Activated naive CD4-positive, alpha-beta T cell treated with anti-CD3 and anti-CD28 coated beads, Interleukin-2, amount 10 ng/mL, durations not matched to agents 7 days and 5 days (primary cell): Measurements from ENCODE around the gene IMP4.

Experiments used
- CTCF ChIA-PET: fragments of 350-600 bp; sonication (Branson Sonifier 250); formaldehyde crosslinking; loops from one replicate; lab custom pipeline; 2021; ENCODE audit warnings: antibody characterized with exemption; lab: Charles Lee
- DNase-seq: peaks from one replicate; pipeline ENCODE4 v3.0.0-alpha.2; 2020
- H3K27ac Mint-ChIP-seq: one replicate; pipeline ENCODE4 v1.8.0; 2021; ENCODE audit warnings: mild to moderate bottlenecking, moderate library complexity, mixed read lengths
- H3K27me3 Mint-ChIP-seq: one replicate; pipeline ENCODE4 v1.8.0; 2021; ENCODE audit warnings: mild to moderate bottlenecking, mixed read lengths
- H3K36me3 Mint-ChIP-seq: one replicate; pipeline ENCODE4 v1.8.0; 2021; ENCODE audit warnings: mixed read lengths
- H3K4me1 Mint-ChIP-seq: one replicate; pipeline ENCODE4 v1.8.0; 2021; ENCODE audit warnings: mixed read lengths
- H3K4me3 Mint-ChIP-seq: one replicate; pipeline ENCODE4 v1.8.0; 2021; ENCODE audit warnings: mild to moderate bottlenecking, moderate library complexity, mixed read lengths
- H3K9me3 Mint-ChIP-seq: one replicate; pipeline ENCODE4 v1.8.0; 2021; ENCODE audit warnings: mixed read lengths

The IMP4 gene, protein sequence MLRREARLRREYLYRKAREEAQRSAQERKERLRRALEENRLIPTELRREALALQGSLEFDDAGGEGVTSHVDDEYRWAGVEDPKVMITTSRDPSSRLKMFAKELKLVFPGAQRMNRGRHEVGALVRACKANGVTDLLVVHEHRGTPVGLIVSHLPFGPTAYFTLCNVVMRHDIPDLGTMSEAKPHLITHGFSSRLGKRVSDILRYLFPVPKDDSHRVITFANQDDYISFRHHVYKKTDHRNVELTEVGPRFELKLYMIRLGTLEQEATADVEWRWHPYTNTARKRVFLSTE

GRCh38 chr2:130342533-130343275 lies at the start of gene IMP4:
Gene IMP4, plus strand, starts transcription at chr2:130342897. Its CDS starts 36 bp downstream, at chr2:130342933.
- H3K4me3 Mint-ChIP-seq: peak within 1 kb of the TSS; percentile 100
- no peaks in the 10 kb centered on the region for H3K27me3 Mint-ChIP-seq
- H3K36me3 Mint-ChIP-seq: peaks cover 55% of the 10 kb centered on the region
- H3K27ac Mint-ChIP-seq: peak within 1 kb of the TSS; percentile 98
- CTCF ChIA-PET: interaction anchor here (0.6 to 3.0 kb wide), 8 partner anchors 10 to 537 kb away, joined by 3 to 21 read pairs (median 4); partner anchors contain the start of gene SMPD4
- DNase-seq: peak; percentile 98
- no peaks in the 10 kb centered on the region for H3K9me3 Mint-ChIP-seq
- H3K4me1 Mint-ChIP-seq: peaks cover 40% of the 10 kb centered on the region

GRCh38 chr2:130300258-130300969 lies 42.3 kb upstream of the IMP4 start:
- CTCF ChIA-PET: no interaction called here
- Mint-ChIP-seq H3K4me3 (no peak overlapping the region), H3K4me1 (no peaks in the 10 kb centered on the region), H3K9me3 (no peaks in the 10 kb centered on the region), H3K27ac (no peak overlapping the region), H3K36me3 (no peaks in the 10 kb centered on the region), H3K27me3 (peaks cover 10% of the 10 kb centered on the region)
- DNase-seq: no peak

GRCh38 chr2:130300970-130301348 lies 41.7 kb upstream of the IMP4 start:
- CTCF ChIA-PET: no interaction called here
- Mint-ChIP-seq H3K4me3 (no peak overlapping the region), H3K9me3 (no peaks in the 10 kb centered on the region), H3K27me3 (peaks cover 10% of the 10 kb centered on the region), H3K36me3 (no peaks in the 10 kb centered on the region), H3K4me1 (no peaks in the 10 kb centered on the region), H3K27ac (no peak overlapping the region)
- no peak for DNase-seq

DNA sequence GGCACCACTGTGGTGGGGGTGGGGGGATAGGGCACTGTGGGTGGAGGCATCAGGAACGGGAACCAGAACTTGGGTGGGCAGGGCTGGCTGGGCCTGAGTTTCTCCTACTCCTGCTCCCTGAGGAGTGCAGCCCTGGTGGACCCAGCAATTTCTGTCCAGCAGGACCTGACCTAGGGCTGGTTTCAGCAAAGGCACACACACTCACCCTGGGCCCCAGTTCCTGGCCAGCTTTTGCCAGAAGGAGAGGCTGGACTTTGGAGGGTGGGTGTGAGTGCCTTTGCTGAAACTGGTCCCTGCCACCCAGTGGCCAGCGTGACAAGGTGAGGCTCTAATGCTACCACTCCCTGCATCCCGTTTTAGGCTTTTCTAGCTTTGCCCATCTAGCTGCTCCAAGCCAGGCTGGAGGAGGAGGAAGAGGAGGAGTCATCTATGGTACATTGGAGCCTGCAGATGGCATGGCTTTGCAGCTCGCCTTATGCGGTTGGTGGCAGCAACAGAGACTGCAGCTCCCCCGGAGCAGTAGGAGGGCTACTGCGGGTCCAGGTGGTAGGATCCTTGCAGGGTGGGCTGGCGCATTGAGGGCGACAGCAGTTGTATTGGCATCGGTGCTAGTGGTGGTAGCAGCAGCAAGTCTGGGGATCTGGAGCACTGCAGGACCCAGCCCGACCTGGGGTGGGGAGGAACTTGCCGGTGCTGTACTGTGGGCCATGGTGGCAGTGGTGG lies 40.4 kb upstream of the IMP4 start:
- H3K36me3 Mint-ChIP-seq: no peaks in the 10 kb centered on the region
- peaks cover 12% of the 10 kb centered on the region for H3K27me3 Mint-ChIP-seq
- CTCF ChIA-PET: no interaction called here
- no peak overlapping the region for H3K4me3 Mint-ChIP-seq
- H3K4me1 Mint-ChIP-seq: no peaks in the 10 kb centered on the region
- no peak overlapping the region for H3K27ac Mint-ChIP-seq
- H3K9me3 Mint-ChIP-seq: no peaks in the 10 kb centered on the region
- no peak for DNase-seq

DNA sequence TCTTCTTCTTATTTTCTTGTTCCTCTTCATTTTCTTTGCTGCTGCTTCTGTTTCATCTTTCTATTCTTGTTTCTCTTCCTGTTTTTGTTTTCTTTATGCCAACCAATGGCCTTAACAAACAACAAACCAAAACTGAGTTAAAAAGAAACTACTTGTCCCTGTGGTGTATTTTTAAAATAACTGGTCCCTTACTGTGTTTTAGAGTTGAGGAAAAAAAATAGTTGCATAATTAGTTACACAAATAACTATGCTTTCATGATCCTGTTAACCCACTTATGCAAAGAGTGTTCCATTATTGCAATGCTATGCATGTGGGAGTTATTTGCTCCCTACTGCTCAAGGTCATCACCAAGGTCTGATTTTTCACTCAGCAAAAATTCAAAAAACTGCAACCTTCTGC lies 39.5 kb upstream of the IMP4 start:
- CTCF ChIA-PET: no interaction called here
- Mint-ChIP-seq H3K4me3 (no peak overlapping the region), H3K36me3 (no peaks in the 10 kb centered on the region), H3K27me3 (peaks cover 7% of the 10 kb centered on the region), H3K9me3 (no peaks in the 10 kb centered on the region), H3K4me1 (no peaks in the 10 kb centered on the region), H3K27ac (no peak overlapping the region)
- no peak for DNase-seq

- CTCF ChIA-PET: no interaction called here
These were observed 38.0 kb upstream of the IMP4 start for GRCh38 chr2:130304726-130305125.

DNA sequence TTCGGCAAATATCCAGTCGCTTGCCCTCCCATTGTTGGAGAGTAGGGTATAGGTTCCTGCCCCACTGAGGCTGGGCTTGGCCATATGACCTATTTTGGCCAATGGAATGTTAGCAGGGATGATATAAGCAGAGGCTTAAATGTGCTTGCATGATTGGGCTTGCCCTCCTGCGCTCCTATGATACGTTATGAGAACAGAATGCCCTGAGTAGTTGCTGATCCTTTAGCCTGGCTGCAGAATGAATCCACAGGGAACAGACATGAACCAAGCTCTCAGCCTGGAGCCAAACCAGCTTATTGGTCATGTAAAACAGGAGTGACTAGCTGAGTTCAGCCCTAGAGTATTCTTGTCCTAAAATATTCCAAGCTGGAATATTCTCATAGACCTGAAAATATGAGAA lies 34.8 kb upstream of the IMP4 start:
- no peak for DNase-seq
- H3K4me3 Mint-ChIP-seq: no peak overlapping the region
- no peak overlapping the region for H3K27ac Mint-ChIP-seq
- no peaks in the 10 kb centered on the region for H3K4me1 Mint-ChIP-seq
- no peaks in the 10 kb centered on the region for H3K36me3 Mint-ChIP-seq
- H3K27me3 Mint-ChIP-seq: peaks cover 10% of the 10 kb centered on the region
- no peaks in the 10 kb centered on the region for H3K9me3 Mint-ChIP-seq
- CTCF ChIA-PET: no interaction called here

More at GRCh38 chr2:130304726-130305125, 38.0 kb upstream of the IMP4 start:
- peaks cover 15% of the 10 kb centered on the region for H3K27me3 Mint-ChIP-seq
- H3K36me3 Mint-ChIP-seq: no peaks in the 10 kb centered on the region
- no peaks in the 10 kb centered on the region for H3K9me3 Mint-ChIP-seq
- H3K4me1 Mint-ChIP-seq: no peaks in the 10 kb centered on the region
- no peak for DNase-seq
- no peak overlapping the region for H3K4me3 Mint-ChIP-seq
- no peak overlapping the region for H3K27ac Mint-ChIP-seq

GRCh38 chr2:130310881-130311280 lies 31.8 kb upstream of the IMP4 start:
- no peaks in the 10 kb centered on the region for H3K4me1 Mint-ChIP-seq
- no peaks in the 10 kb centered on the region for H3K36me3 Mint-ChIP-seq
- H3K27me3 Mint-ChIP-seq: peaks cover 21% of the 10 kb centered on the region
- H3K4me3 Mint-ChIP-seq: no peak overlapping the region
- no peaks in the 10 kb centered on the region for H3K9me3 Mint-ChIP-seq
- H3K27ac Mint-ChIP-seq: no peak overlapping the region
- no peak for DNase-seq
- CTCF ChIA-PET: no interaction called here

- CTCF ChIA-PET: no interaction called here
- Mint-ChIP-seq H3K4me3 (no peak overlapping the region), H3K27me3 (peaks cover 18% of the 10 kb centered on the region), H3K27ac (no peak overlapping the region), H3K4me1 (no peaks in the 10 kb centered on the region), H3K9me3 (no peaks in the 10 kb centered on the region), H3K36me3 (no peaks in the 10 kb centered on the region)
- no peak for DNase-seq
These were observed 28.8 kb upstream of the IMP4 start for GRCh38 chr2:130313812-130314334.

- no peaks in the 10 kb centered on the region for H3K4me1 Mint-ChIP-seq
- H3K4me3 Mint-ChIP-seq: no peak overlapping the region
- CTCF ChIA-PET: no interaction called here
- no peak for DNase-seq
- no peaks in the 10 kb centered on the region for H3K36me3 Mint-ChIP-seq
- no peaks in the 10 kb centered on the region for H3K9me3 Mint-ChIP-seq
- H3K27me3 Mint-ChIP-seq: peaks cover 16% of the 10 kb centered on the region
- no peak overlapping the region for H3K27ac Mint-ChIP-seq
These were observed 28.3 kb upstream of the IMP4 start for GRCh38 chr2:130314377-130314776.

DNA sequence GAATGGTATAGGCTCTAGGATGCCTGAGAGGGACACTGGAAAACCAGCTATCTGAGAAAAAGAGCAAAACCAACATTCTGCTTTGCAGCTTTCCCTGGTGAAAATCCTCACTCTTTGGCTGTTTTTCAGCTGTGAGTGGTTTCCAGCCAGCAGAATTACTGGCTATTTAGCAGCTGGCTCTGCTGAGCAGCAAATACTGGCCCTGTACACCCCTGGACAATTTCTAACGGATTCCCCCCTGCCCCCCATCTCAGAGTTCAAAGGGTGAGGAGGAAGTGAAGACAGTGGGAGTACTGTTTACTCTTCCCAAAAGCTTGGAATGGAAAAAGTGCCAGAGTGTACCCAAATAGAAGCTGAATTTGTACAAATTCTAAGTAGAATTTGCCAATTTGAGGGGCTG lies 26.1 kb upstream of the IMP4 start:
- H3K36me3 Mint-ChIP-seq: no peaks in the 10 kb centered on the region
- CTCF ChIA-PET: no interaction called here
- no peak overlapping the region for H3K27ac Mint-ChIP-seq
- DNase-seq: no peak
- peaks cover 16% of the 10 kb centered on the region for H3K27me3 Mint-ChIP-seq
- H3K9me3 Mint-ChIP-seq: no peaks in the 10 kb centered on the region
- no peaks in the 10 kb centered on the region for H3K4me1 Mint-ChIP-seq
- H3K4me3 Mint-ChIP-seq: no peak overlapping the region

DNA sequence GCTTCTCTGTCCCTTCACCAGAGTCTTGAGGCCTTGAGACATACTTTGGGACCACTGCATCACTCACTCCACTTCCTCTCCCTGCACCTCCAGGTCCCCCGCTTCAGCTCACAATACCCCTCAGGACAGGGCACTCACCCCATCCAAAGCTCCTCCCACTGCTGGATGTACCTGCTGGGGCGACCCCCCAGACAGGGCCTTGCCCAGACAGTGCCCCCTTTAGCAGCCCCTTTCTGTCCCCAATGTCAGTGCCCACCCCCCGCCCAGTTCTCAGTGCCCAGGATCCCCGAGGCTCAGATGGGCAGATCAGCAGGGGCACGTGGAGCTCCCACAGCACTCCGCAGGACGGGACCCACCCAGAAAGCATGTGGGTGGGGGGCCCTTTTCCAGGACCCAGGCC lies 23.8 kb upstream of the IMP4 start:
- Mint-ChIP-seq H3K9me3 (no peaks in the 10 kb centered on the region), H3K36me3 (no peaks in the 10 kb centered on the region), H3K27ac (no peak overlapping the region), H3K27me3 (peaks cover 30% of the 10 kb centered on the region), H3K4me3 (no peak overlapping the region), H3K4me1 (no peaks in the 10 kb centered on the region)
- CTCF ChIA-PET: interaction anchor here (1.5 kb wide), 1 partner anchor 14 kb away, joined by 7 read pairs; no protein-coding TSS in a partner anchor
- no peak for DNase-seq

DNA sequence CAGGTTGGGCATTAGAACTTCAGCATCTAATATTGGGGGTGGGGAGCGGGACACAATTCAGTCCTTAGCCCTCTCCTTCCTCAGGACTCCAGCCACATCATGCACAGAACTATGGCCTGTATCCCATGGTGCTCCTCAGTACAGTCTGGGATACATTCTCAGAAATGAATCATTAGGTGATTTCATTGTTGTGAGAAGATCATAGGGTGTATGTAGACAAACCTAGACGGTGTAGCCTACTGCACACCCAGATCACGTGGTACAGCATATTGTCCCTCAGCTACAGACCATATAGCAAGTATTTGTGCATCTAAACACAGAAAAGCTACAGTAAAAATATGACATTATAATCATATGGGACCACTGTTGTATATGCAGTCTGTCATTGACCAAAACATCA lies 23.2 kb upstream of the IMP4 start:
- CTCF ChIA-PET: interaction anchor here (1.5 kb wide), 1 partner anchor 13 kb away, joined by 7 read pairs; no protein-coding TSS in a partner anchor
- Mint-ChIP-seq H3K27ac (no peak overlapping the region), H3K4me1 (no peaks in the 10 kb centered on the region), H3K9me3 (no peaks in the 10 kb centered on the region), H3K4me3 (no peak overlapping the region), H3K27me3 (peaks cover 33% of the 10 kb centered on the region), H3K36me3 (no peaks in the 10 kb centered on the region)
- no peak for DNase-seq
